OCI-LY7 (cell line): ENCODE measurements around the gene DNAJB4.

ENCODE experiments used
- CTCF ChIP-seq: fragments of 200-600 bp; sonication (generic); conservative IDR thresholded peaks from 2 replicates; pipeline ENCODE4 v1.5.1; 2014; ENCODE audit warnings: mild to moderate bottlenecking, antibody characterized with exemption, low read length, moderate library complexity, mixed read lengths
- EZH2phosphoT487 ChIP-seq: fragments of 200-600 bp; sonication (generic); IDR thresholded peaks from 2 replicates; pipeline ENCODE4 v1.6.1; 2018; ENCODE audit warnings: low read depth, borderline replicate concordance, mild to moderate bottlenecking, mixed run types, antibody characterized with exemption, low read length, moderate library complexity, mixed read lengths

GRCh38 chr1:77989744-77990143 lies 15.0 kb upstream of the DNAJB4 start:
- no peak for TF ChIP-seq CTCF
- no peak for TF ChIP-seq EZH2phosphoT487
